ENCODE results near the gene ASXL3. TPM values are rescaled to one million over a fixed set of nuclear protein-coding genes. Genes with fewer than 3 reads are reported as not detected.

ASXL3 gene
- total RNA-seq, 1 experiment from 2014 or later, result 0.47 TPM

- H3K4me3 Mint-ChIP-seq (ENCODE audit: low read depth, unreplicated experiment), result no peak overlapping the region
- no peaks in the 10 kb centered on the region for H3K36me3 Mint-ChIP-seq (ENCODE audit: insufficient read depth, unreplicated experiment)
- no peaks in the 10 kb centered on the region for H3K27me3 Mint-ChIP-seq (ENCODE audit: unreplicated experiment)
- H3K4me1 Mint-ChIP-seq (ENCODE audit: low read depth, unreplicated experiment), result no peaks in the 10 kb centered on the region
- intact Hi-C loops (cut with micrococcal nuclease; ENCODE audit: unreplicated experiment), result no loop called here
- BruUV-seq (replicated peaks), result no TSS peak
- no peaks in the 10 kb centered on the region for H3K9me3 Mint-ChIP-seq (ENCODE audit: low read depth, unreplicated experiment)
- CTCF ChIA-PET, result no interaction called here
- DNase-seq, result no peak
- no peak for TF ChIP-seq CTCF (IDR thresholded peaks at IDR 0.05; ENCODE audit: unreplicated experiment)
- no peak overlapping the region for H3K27ac Mint-ChIP-seq (ENCODE audit: unreplicated experiment)
Observed at GRCh38 chr18:33745151-33745795, 167.3 kb downstream of the ASXL3 start.

- no peak for DNase-seq
- no peaks in the 10 kb centered on the region for H3K36me3 Mint-ChIP-seq (ENCODE audit: insufficient read depth, unreplicated experiment)
- no peak overlapping the region for H3K4me3 Mint-ChIP-seq (ENCODE audit: low read depth, unreplicated experiment)
- no peaks in the 10 kb centered on the region for H3K4me1 Mint-ChIP-seq (ENCODE audit: low read depth, unreplicated experiment)
- H3K27me3 Mint-ChIP-seq (ENCODE audit: unreplicated experiment), result no peaks in the 10 kb centered on the region
- no TSS peak for BruUV-seq (replicated peaks)
- no peak for TF ChIP-seq CTCF (IDR thresholded peaks at IDR 0.05; ENCODE audit: unreplicated experiment)
- CTCF ChIA-PET, result no interaction called here
- intact Hi-C loops (cut with micrococcal nuclease; ENCODE audit: unreplicated experiment), result no loop called here
- no peaks in the 10 kb centered on the region for H3K9me3 Mint-ChIP-seq (ENCODE audit: low read depth, unreplicated experiment)
- H3K27ac Mint-ChIP-seq (ENCODE audit: unreplicated experiment), result no peak overlapping the region
Observed at GRCh38 chr18:33745871-33746545, 168.0 kb downstream of the ASXL3 start.

- no peak for TF ChIP-seq CTCF (IDR thresholded peaks at IDR 0.05; ENCODE audit: unreplicated experiment)
- Mint-ChIP-seq H3K27me3 (ENCODE audit: unreplicated experiment) (no peaks in the 10 kb centered on the region), H3K4me3 (ENCODE audit: low read depth, unreplicated experiment) (no peak overlapping the region), H3K4me1 (ENCODE audit: low read depth, unreplicated experiment) (no peaks in the 10 kb centered on the region), H3K27ac (ENCODE audit: unreplicated experiment) (no peak overlapping the region), H3K9me3 (ENCODE audit: low read depth, unreplicated experiment) (no peaks in the 10 kb centered on the region), H3K36me3 (ENCODE audit: insufficient read depth, unreplicated experiment) (no peaks in the 10 kb centered on the region)
- no TSS peak for BruUV-seq (replicated peaks)
- intact Hi-C loops (cut with micrococcal nuclease; ENCODE audit: unreplicated experiment), result loop anchor here (10.0 kb wide), 1 partner anchor 475 kb away; the partner anchor contains the start of gene NOL4
- CTCF ChIA-PET, result no interaction called here
- no peak for DNase-seq
Observed at GRCh38 chr18:33749834-33750233, 171.8 kb downstream of the ASXL3 start.

- no peaks in the 10 kb centered on the region for H3K4me1 Mint-ChIP-seq (ENCODE audit: low read depth, unreplicated experiment)
- intact Hi-C loops (cut with micrococcal nuclease; ENCODE audit: unreplicated experiment), result loop anchor here (10.0 kb wide), 1 partner anchor 474 kb away; the partner anchor contains the start of gene NOL4
- H3K27ac Mint-ChIP-seq (ENCODE audit: unreplicated experiment), result no peak overlapping the region
- no peak for TF ChIP-seq CTCF (IDR thresholded peaks at IDR 0.05; ENCODE audit: unreplicated experiment)
- H3K4me3 Mint-ChIP-seq (ENCODE audit: low read depth, unreplicated experiment), result no peak overlapping the region
- no peaks in the 10 kb centered on the region for H3K36me3 Mint-ChIP-seq (ENCODE audit: insufficient read depth, unreplicated experiment)
- DNase-seq, result no peak
- no TSS peak for BruUV-seq (replicated peaks)
- no peaks in the 10 kb centered on the region for H3K9me3 Mint-ChIP-seq (ENCODE audit: low read depth, unreplicated experiment)
- CTCF ChIA-PET, result no interaction called here
- H3K27me3 Mint-ChIP-seq (ENCODE audit: unreplicated experiment), result no peaks in the 10 kb centered on the region
Observed at GRCh38 chr18:33750366-33750765, 172.3 kb downstream of the ASXL3 start.

Data from Calu3 (cell line).